Measurements from ENCODE around the gene CFAP161.

CFAP161 gene

GRCh38 chr15:81185631-81186295 lies 51.7 kb downstream of the CFAP161 start:
- no peak for DNase-seq

GRCh38 chr15:81188354-81188753 lies 54.3 kb downstream of the CFAP161 start:
- no peak for DNase-seq

GRCh38 chr15:81189583-81190283 lies 55.7 kb downstream of the CFAP161 start:
- no peak for DNase-seq

- no peak for DNase-seq
These were observed 56.9 kb downstream of the CFAP161 start for GRCh38 chr15:81190922-81191507.

- no peak for DNase-seq
These were observed 57.6 kb downstream of the CFAP161 start for GRCh38 chr15:81191701-81192100.

- DNase-seq: no peak
These were observed 60.7 kb downstream of the CFAP161 start for GRCh38 chr15:81194723-81195122.

GRCh38 chr15:81195339-81195864 lies 61.3 kb downstream of the CFAP161 start:
- DNase-seq: no peak

DNA sequence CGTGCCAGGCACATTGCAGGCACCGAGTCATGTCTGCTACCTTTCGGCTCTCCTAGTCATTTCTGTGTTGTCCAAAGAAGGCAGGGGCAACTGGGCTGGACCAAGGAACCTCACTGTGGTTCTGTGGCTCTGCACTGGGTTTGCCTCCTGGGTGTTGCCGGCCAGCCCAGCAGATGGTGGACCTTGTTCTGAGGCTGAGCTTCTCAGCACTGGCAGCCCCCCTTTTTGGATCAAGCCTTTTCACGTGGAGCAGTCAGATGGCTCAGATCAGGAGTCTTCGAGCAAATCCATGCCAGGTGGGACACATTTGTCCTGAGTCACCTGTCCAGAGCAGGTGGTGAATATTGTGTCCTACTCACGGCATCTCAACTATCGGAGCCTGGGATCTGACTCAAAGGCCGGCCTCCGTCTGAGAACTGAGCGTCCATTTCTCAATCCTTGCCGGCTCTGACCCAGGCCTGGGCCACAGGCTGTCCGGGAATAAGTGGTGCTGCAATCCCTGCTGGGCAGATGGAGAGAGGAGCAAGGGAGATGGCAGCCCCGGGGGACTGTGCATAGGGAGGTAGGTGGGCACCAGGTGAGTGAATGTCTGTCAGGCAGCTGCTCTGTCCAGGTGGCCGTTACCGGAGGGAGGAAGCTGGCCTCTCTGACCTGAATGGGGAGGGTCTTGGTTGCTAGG lies 62.6 kb downstream of the CFAP161 start, which contains the start of gene IL16:
TSS of gene IL16 (plus strand) at position 304 of the 679 bp plus-strand sequence. CDS start 28,521 bp downstream, outside the sequence.
- no peak for DNase-seq

DNA sequence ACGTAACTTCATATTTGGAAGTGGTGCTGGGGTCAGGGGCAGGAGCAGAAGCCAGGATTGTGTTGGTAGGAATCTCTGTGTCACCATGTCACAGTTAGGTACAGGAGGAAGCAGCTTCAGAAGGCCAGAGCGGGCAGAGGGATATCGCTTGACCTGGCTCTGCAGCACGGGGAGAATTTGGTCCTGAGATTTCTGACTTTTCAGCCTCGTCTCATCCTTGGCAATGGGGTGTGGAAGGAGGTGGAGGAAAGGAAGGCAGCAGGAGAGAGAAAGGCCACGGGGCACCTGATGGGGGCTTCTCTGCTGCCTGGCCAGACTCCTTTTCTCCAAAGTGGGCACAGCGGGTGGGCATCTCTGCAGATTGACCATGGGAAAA lies 63.2 kb downstream of the CFAP161 start:
- no peak for DNase-seq

- DNase-seq: no peak
These were observed 63.7 kb downstream of the CFAP161 start for GRCh38 chr15:81197688-81198281.

Data from effector CD8-positive, alpha-beta T cell (primary cell).